ENCODE data around the gene GYS1.

The GYS1 gene

GRCh38 chr19:48990400-48990799 lies 2.7 kb downstream of the GYS1 start:
- in situ Hi-C loops (cut with MboI; ENCODE audit: low sequenced_read_pairs) = no loop called here

- in situ Hi-C loops (cut with MboI; ENCODE audit: low sequenced_read_pairs) = no loop called here
These were observed 3.3 kb downstream of the GYS1 start for GRCh38 chr19:48989701-48990291.

GRCh38 chr19:48988860-48989259 lies 4.2 kb downstream of the GYS1 start:
- in situ Hi-C loops (cut with MboI; ENCODE audit: low sequenced_read_pairs) = no loop called here

GRCh38 chr19:48988286-48988685 lies 4.8 kb downstream of the GYS1 start:
- in situ Hi-C loops (cut with MboI; ENCODE audit: low sequenced_read_pairs) = no loop called here

GRCh38 chr19:48987323-48987722 lies 5.8 kb downstream of the GYS1 start:
- in situ Hi-C loops (cut with MboI; ENCODE audit: low sequenced_read_pairs) = no loop called here

- in situ Hi-C loops (cut with MboI; ENCODE audit: low sequenced_read_pairs) = no loop called here
These were observed 6.9 kb downstream of the GYS1 start for GRCh38 chr19:48986211-48986610.

GRCh38 chr19:48985711-48986110 lies 7.4 kb downstream of the GYS1 start:
- in situ Hi-C loops (cut with MboI; ENCODE audit: low sequenced_read_pairs) = no loop called here

GRCh38 chr19:48982280-48982679 lies 10.8 kb downstream of the GYS1 start:
- in situ Hi-C loops (cut with MboI; ENCODE audit: low sequenced_read_pairs) = no loop called here

- in situ Hi-C loops (cut with MboI; ENCODE audit: low sequenced_read_pairs) = no loop called here
These were observed 16.0 kb downstream of the GYS1 start for GRCh38 chr19:48977061-48977460.

- in situ Hi-C loops (cut with MboI; ENCODE audit: low sequenced_read_pairs) = no loop called here
These were observed 16.9 kb downstream of the GYS1 start for GRCh38 chr19:48975947-48976847.

- in situ Hi-C loops (cut with MboI; ENCODE audit: low sequenced_read_pairs) = no loop called here
These were observed 22.1 kb downstream of the GYS1 start for GRCh38 chr19:48970923-48971395.

- in situ Hi-C loops (cut with MboI; ENCODE audit: low sequenced_read_pairs) = no loop called here
These were observed 22.9 kb downstream of the GYS1 start for GRCh38 chr19:48970139-48970766.

- in situ Hi-C loops (cut with MboI; ENCODE audit: low sequenced_read_pairs) = no loop called here
These were observed 23.6 kb downstream of the GYS1 start for GRCh38 chr19:48969276-48970138.

- in situ Hi-C loops (cut with MboI; ENCODE audit: low sequenced_read_pairs) = no loop called here
These were observed 24.3 kb downstream of the GYS1 start for GRCh38 chr19:48968813-48969218.

GRCh38 chr19:48968179-48968661 lies 24.9 kb downstream of the GYS1 start:
- in situ Hi-C loops (cut with MboI; ENCODE audit: low sequenced_read_pairs) = no loop called here

- in situ Hi-C loops (cut with MboI; ENCODE audit: low sequenced_read_pairs) = no loop called here
These were observed 25.5 kb downstream of the GYS1 start for GRCh38 chr19:48967346-48968178.

- in situ Hi-C loops (cut with MboI; ENCODE audit: low sequenced_read_pairs) = no loop called here
These were observed 26.4 kb downstream of the GYS1 start for GRCh38 chr19:48966541-48967345.

- in situ Hi-C loops (cut with MboI; ENCODE audit: low sequenced_read_pairs) = no loop called here
These were observed 27.1 kb downstream of the GYS1 start for GRCh38 chr19:48965806-48966540.
